ENCODE data around the gene PMEPA1.

PMEPA1 gene

DNA sequence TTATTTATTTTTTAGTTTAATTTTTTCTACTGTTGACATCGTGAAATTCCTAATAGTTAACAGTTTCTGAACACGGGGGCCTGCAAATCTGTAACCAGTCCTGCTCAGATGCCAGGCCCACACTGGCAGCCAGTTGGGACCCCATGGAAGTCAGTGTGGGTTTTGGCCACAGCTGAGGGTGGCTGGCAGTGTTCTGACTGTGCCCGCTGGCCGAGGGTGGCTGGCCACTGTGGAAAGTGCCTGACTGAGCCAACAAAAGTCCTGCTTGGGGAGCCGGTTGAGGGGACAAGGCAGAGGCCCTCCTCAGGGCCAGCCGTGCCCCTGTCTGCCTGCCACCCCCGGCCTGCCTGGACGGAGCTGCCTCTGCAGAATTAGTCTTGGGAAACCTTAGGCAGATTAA is 4.1 kb upstream of the PMEPA1 start:
- Histone ChIP-seq H3K27ac (ENCODE audit: low read length) (no peak overlapping the region), H3K4me2 (ENCODE audit: low read length) (no peak overlapping the region), H4K20me1 (ENCODE audit: insufficient read depth, low read length) (peaks cover 3% of the 10 kb centered on the region; the same call in 1 of the 2 replicates)

DNA sequence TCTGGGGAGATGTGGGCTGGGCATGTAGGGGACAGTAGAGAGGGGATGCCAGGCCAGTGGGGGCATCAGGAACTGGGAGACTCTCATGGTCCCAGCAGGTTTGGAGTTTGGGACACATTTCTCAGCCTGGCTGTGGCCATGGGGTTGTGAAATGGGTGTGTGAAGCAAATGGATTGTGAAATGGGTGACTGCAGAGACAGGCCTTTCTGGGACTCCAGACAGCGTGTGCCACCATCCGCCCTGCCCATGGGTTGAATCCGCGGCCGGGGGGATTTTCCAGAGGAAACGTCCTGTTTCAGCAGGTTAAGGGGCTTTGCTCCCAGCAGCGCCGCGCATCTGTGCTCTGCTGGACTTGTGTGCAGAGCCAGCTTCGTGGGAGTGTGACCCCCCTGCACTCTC is 3.7 kb upstream of the PMEPA1 start:
- TF ChIP-seq, protein P1, sequence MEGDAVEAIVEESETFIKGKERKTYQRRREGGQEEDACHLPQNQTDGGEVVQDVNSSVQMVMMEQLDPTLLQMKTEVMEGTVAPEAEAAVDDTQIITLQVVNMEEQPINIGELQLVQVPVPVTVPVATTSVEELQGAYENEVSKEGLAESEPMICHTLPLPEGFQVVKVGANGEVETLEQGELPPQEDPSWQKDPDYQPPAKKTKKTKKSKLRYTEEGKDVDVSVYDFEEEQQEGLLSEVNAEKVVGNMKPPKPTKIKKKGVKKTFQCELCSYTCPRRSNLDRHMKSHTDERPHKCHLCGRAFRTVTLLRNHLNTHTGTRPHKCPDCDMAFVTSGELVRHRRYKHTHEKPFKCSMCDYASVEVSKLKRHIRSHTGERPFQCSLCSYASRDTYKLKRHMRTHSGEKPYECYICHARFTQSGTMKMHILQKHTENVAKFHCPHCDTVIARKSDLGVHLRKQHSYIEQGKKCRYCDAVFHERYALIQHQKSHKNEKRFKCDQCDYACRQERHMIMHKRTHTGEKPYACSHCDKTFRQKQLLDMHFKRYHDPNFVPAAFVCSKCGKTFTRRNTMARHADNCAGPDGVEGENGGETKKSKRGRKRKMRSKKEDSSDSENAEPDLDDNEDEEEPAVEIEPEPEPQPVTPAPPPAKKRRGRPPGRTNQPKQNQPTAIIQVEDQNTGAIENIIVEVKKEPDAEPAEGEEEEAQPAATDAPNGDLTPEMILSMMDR (IDR thresholded peaks at IDR 0.05; ENCODE audit: low read depth, low read length) = no peak
- no peak for TF ChIP-seq EZH2phosphoT487 (IDR thresholded peaks at IDR 0.05; ENCODE audit: low read depth)
- H2AFZ ChIP-seq (ENCODE audit: low read depth, low read length) = no peak overlapping the region
- H3K36me3 ChIP-seq (replicated peaks; ENCODE audit: low read depth, low read length) = no peaks in the 10 kb centered on the region
- no peaks in the 10 kb centered on the region for H3K4me1 ChIP-seq (ENCODE audit: low read length)
- no peak overlapping the region for H3K9ac ChIP-seq (ENCODE audit: low read length)
- H3K4me2 ChIP-seq (ENCODE audit: low read length) = no peak overlapping the region
- H3K4me3 ChIP-seq (ENCODE audit: low read length) = no peak overlapping the region
- no peaks in the 10 kb centered on the region for H3K79me2 ChIP-seq (ENCODE audit: low read length)
- H3K27ac ChIP-seq (ENCODE audit: low read length) = no peak overlapping the region
- no peaks in the 10 kb centered on the region for H3K9me3 ChIP-seq (ENCODE audit: insufficient read depth, low read length)
- peaks cover 3% of the 10 kb centered on the region; the same call in 1 of the 2 replicates for H4K20me1 ChIP-seq (ENCODE audit: insufficient read depth, low read length)
- peaks cover 28% of the 10 kb centered on the region for H3K27me3 ChIP-seq (ENCODE audit: low read depth, low read length)

More for the DNA sequence above, 4.1 kb upstream of the PMEPA1 start:
- TF ChIP-seq EZH2phosphoT487 (IDR thresholded peaks at IDR 0.05; ENCODE audit: low read depth) = no peak
- TF ChIP-seq, protein P1 (IDR thresholded peaks at IDR 0.05; ENCODE audit: low read depth, low read length) = no peak
- Histone ChIP-seq H3K36me3 (replicated peaks; ENCODE audit: low read depth, low read length) (no peaks in the 10 kb centered on the region), H3K9ac (ENCODE audit: low read length) (no peak overlapping the region), H3K4me1 (ENCODE audit: low read length) (no peaks in the 10 kb centered on the region), H3K4me3 (ENCODE audit: low read length) (no peak overlapping the region), H2AFZ (ENCODE audit: low read depth, low read length) (no peak overlapping the region), H3K79me2 (ENCODE audit: low read length) (no peaks in the 10 kb centered on the region), H3K27me3 (ENCODE audit: low read depth, low read length) (peaks cover 31% of the 10 kb centered on the region), H3K9me3 (ENCODE audit: insufficient read depth, low read length) (no peaks in the 10 kb centered on the region)

DNA sequence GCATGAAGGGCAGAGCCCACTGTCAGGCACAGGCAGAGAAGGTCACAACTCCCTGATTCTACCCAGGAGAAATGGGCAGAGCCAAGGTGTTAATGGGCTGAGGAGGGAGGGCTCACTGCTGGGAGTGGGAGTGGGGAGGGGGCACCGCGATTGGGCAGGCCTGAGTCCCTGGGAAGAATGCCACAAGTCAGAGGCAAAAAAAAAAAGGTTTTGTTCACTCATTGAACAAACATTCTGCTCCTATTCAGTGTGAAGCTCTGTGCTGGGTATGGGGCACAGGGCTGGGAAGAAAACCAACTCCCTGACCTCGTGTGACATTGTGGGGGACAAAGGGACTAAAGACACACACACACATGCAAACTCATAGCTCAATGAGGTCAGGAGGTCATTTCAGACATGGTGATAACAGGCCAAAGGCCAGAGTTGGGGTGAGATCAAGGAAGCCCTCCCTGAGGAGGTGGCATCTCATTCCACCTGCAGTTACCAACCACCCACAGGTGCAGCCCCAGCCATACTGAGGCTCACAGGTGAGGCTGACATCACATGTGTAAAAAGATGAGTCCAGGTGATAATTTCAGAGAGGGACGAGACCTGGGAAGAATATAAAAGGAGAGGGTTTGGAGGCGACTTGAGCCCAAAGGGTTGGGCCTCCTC is 3.2 kb upstream of the PMEPA1 start:
- Histone ChIP-seq H2AFZ (ENCODE audit: low read depth, low read length) (no peak overlapping the region), H3K4me3 (ENCODE audit: low read length) (no peak overlapping the region), H3K27me3 (ENCODE audit: low read depth, low read length) (peaks cover 28% of the 10 kb centered on the region), H3K79me2 (ENCODE audit: low read length) (no peaks in the 10 kb centered on the region), H3K9me3 (ENCODE audit: insufficient read depth, low read length) (no peaks in the 10 kb centered on the region), H4K20me1 (ENCODE audit: insufficient read depth, low read length) (peaks cover 3% of the 10 kb centered on the region; the same call in 1 of the 2 replicates), H3K4me1 (ENCODE audit: low read length) (no peaks in the 10 kb centered on the region), H3K36me3 (replicated peaks; ENCODE audit: low read depth, low read length) (no peaks in the 10 kb centered on the region), H3K9ac (ENCODE audit: low read length) (no peak overlapping the region), H3K4me2 (ENCODE audit: low read length) (no peak overlapping the region), H3K27ac (ENCODE audit: low read length) (no peak overlapping the region)
- TF ChIP-seq, protein P1 (IDR thresholded peaks at IDR 0.05; ENCODE audit: low read depth, low read length) = no peak
- TF ChIP-seq EZH2phosphoT487 (IDR thresholded peaks at IDR 0.05; ENCODE audit: low read depth) = no peak

DNA sequence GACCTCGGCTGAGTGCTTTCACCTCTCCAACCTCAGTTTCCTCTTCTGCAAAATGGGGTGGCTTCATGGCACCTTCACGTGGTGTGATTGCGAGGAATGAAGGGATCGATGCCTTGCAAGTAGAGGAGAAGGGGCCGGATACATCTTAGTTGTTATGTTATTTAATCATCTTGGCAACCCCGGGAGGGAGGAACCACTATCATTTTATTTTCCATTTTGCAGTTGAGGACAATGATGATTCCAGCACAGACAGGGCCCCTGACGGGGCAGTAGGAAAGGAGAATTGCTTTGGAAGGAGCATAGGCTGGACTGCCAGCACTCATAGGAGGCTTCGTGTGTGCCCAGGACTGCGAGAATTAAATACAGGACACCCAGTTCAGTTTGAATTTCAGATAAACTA is 2.5 kb upstream of the PMEPA1 start:
- H3K79me2 ChIP-seq (ENCODE audit: low read length) = no peaks in the 10 kb centered on the region
- H3K9me3 ChIP-seq (ENCODE audit: insufficient read depth, low read length) = no peaks in the 10 kb centered on the region
- peaks cover 28% of the 10 kb centered on the region for H3K27me3 ChIP-seq (ENCODE audit: low read depth, low read length)
- H3K9ac ChIP-seq (ENCODE audit: low read length) = no peak overlapping the region
- H3K27ac ChIP-seq (ENCODE audit: low read length) = no peak overlapping the region
- no peak overlapping the region for H3K4me2 ChIP-seq (ENCODE audit: low read length)
- H3K36me3 ChIP-seq (replicated peaks; ENCODE audit: low read depth, low read length) = no peaks in the 10 kb centered on the region
- no peaks in the 10 kb centered on the region for H3K4me1 ChIP-seq (ENCODE audit: low read length)
- TF ChIP-seq, protein P1 (IDR thresholded peaks at IDR 0.05; ENCODE audit: low read depth, low read length) = no peak
- no peak for TF ChIP-seq EZH2phosphoT487 (IDR thresholded peaks at IDR 0.05; ENCODE audit: low read depth)
- peaks cover 3% of the 10 kb centered on the region; the same call in 1 of the 2 replicates for H4K20me1 ChIP-seq (ENCODE audit: insufficient read depth, low read length)
- H3K4me3 ChIP-seq (ENCODE audit: low read length) = no peak overlapping the region
- H2AFZ ChIP-seq (ENCODE audit: low read depth, low read length) = no peak overlapping the region

Data from OCI-LY3 (cell line).